OCI-LY1 (cell line): ENCODE measurements around the gene TRIM72.

Source experiments
- H2AFZ ChIP-seq: fragments of 200-600 bp; sonication (generic), shearing (Covaris generic); 2 replicates; pipeline ENCODE4 v1.6.0; 2014; ENCODE audit warnings: antibody characterized with exemption, mild to moderate bottlenecking, low read length
- H3F3A ChIP-seq: fragments of 200-600 bp; sonication (generic), shearing (Covaris generic); 2 replicates; pipeline ENCODE4 v1.6.0; 2014; ENCODE audit warnings: mild to moderate bottlenecking, antibody characterized with exemption, low read length, moderate library complexity; ENCODE audit not compliant: insufficient read depth
- H3K27ac ChIP-seq: fragments of 200-600 bp; sonication (generic); 2 replicates; pipeline ENCODE4 v1.5.1; 2014; ENCODE audit warnings: low read length, mixed run types, mild to moderate bottlenecking, low read depth; ENCODE audit not compliant: poor library complexity, severe bottlenecking
- H3K27me3 ChIP-seq: fragments of 200-600 bp; sonication (generic); 2 replicates; pipeline ENCODE4 v1.6.0; 2014; ENCODE audit warnings: antibody characterized with exemption, mild to moderate bottlenecking, low read length, moderate library complexity; ENCODE audit not compliant: insufficient read depth
- H3K36me3 ChIP-seq: fragments of 200-600 bp; sonication (generic); 2 replicates; pipeline ENCODE4 v1.6.1; 2014; ENCODE audit warnings: mild to moderate bottlenecking, antibody characterized with exemption, low read length, moderate library complexity, mixed read lengths; ENCODE audit not compliant: insufficient read depth
- H3K4me1 ChIP-seq: fragments of 200-600 bp; sonication (generic); 2 replicates; pipeline ENCODE4 v1.5.1; 2014; ENCODE audit warnings: mild to moderate bottlenecking, low read length, moderate library complexity; ENCODE audit not compliant: insufficient read depth, severe bottlenecking
- H3K4me2 ChIP-seq: fragments of 200-600 bp; sonication (generic), shearing (Covaris generic); 2 replicates; pipeline ENCODE4 v1.6.1; 2014; ENCODE audit warnings: low read length
- H3K4me3 ChIP-seq: fragments of 200-600 bp; sonication (generic); 2 replicates; pipeline ENCODE4 v1.5.1; 2014; ENCODE audit warnings: low read length, low read depth, mild to moderate bottlenecking, mixed read lengths; ENCODE audit not compliant: poor library complexity, severe bottlenecking
- H3K79me2 ChIP-seq: fragments of 200-600 bp; shearing (Covaris generic); 2 replicates; pipeline ENCODE4 v1.6.1; 2016; ENCODE audit warnings: mixed run types, low read length, mixed read lengths; ENCODE audit not compliant: insufficient read depth
- H3K9ac ChIP-seq: fragments of 200-600 bp; sonication (generic), shearing (Covaris generic); 2 replicates; pipeline ENCODE4 v1.6.1; 2014; ENCODE audit warnings: mild to moderate bottlenecking, low read length, mixed read lengths
- H3K9me2 ChIP-seq: fragments of 200-600 bp; sonication (generic), shearing (Covaris generic); 2 replicates; pipeline ENCODE4 v1.6.1; 2014; ENCODE audit warnings: low read depth, mild to moderate bottlenecking, low read length, mixed read lengths
- H3K9me3 ChIP-seq: fragments of 200-600 bp; shearing (Covaris generic); 2 replicates; pipeline ENCODE4 v1.6.1; 2014; ENCODE audit warnings: low read length, mixed read lengths
- H4K20me1 ChIP-seq: fragments of 200-600 bp; sonication (generic), shearing (Covaris generic); 2 replicates; pipeline ENCODE4 v1.6.0; 2016; ENCODE audit warnings: mild to moderate bottlenecking, low read length; ENCODE audit not compliant: insufficient read depth
- EZH2 ChIP-seq: fragments of 200-600 bp; sonication (generic), shearing (Covaris generic); IDR thresholded peaks from 2 replicates; pipeline ENCODE4 v1.8.0; 2017; ENCODE audit warnings: borderline replicate concordance, mixed run types, mild to moderate bottlenecking, antibody characterized with exemption, low read length, moderate library complexity, mixed read lengths
- TF ChIP-seq, protein P1 (sequence below): fragments of 200-600 bp; sonication (generic), shearing (Covaris generic); IDR thresholded peaks from 2 replicates; pipeline ENCODE4 v1.5.1; 2017; ENCODE audit warnings: mild to moderate bottlenecking, antibody characterized with exemption, low read length, moderate library complexity, mixed read lengths

TRIM72 gene

GRCh38 chr16:31225193-31225592, 11.3 kb downstream of the TRIM72 start:
- no peaks in the 10 kb centered on the region for H3K9me2 ChIP-seq
- no peak overlapping the region for H3K27ac ChIP-seq
- no peaks in the 10 kb centered on the region for H3K4me1 ChIP-seq
- H2AFZ ChIP-seq, result no peak overlapping the region
- no peaks in the 10 kb centered on the region for H3F3A ChIP-seq
- H3K36me3 ChIP-seq, result no peaks in the 10 kb centered on the region
- no peak for TF ChIP-seq EZH2
- TF ChIP-seq, protein P1, sequence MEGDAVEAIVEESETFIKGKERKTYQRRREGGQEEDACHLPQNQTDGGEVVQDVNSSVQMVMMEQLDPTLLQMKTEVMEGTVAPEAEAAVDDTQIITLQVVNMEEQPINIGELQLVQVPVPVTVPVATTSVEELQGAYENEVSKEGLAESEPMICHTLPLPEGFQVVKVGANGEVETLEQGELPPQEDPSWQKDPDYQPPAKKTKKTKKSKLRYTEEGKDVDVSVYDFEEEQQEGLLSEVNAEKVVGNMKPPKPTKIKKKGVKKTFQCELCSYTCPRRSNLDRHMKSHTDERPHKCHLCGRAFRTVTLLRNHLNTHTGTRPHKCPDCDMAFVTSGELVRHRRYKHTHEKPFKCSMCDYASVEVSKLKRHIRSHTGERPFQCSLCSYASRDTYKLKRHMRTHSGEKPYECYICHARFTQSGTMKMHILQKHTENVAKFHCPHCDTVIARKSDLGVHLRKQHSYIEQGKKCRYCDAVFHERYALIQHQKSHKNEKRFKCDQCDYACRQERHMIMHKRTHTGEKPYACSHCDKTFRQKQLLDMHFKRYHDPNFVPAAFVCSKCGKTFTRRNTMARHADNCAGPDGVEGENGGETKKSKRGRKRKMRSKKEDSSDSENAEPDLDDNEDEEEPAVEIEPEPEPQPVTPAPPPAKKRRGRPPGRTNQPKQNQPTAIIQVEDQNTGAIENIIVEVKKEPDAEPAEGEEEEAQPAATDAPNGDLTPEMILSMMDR, result no peak
- H3K9me3 ChIP-seq, result no peaks in the 10 kb centered on the region
- H3K9ac ChIP-seq, result no peak overlapping the region
- H4K20me1 ChIP-seq, result no peaks in the 10 kb centered on the region
- no peak overlapping the region for H3K4me2 ChIP-seq
- no peaks in the 10 kb centered on the region for H3K79me2 ChIP-seq
- no peak overlapping the region for H3K4me3 ChIP-seq
- no peaks in the 10 kb centered on the region for H3K27me3 ChIP-seq

- no peak overlapping the region for H2AFZ ChIP-seq
- no peak overlapping the region for H3K4me3 ChIP-seq
- no peaks in the 10 kb centered on the region for H3K9me3 ChIP-seq
- no peaks in the 10 kb centered on the region for H3K4me1 ChIP-seq
- H3K27ac ChIP-seq, result no peak overlapping the region
- H3K27me3 ChIP-seq, result no peaks in the 10 kb centered on the region
- H3K9ac ChIP-seq, result no peak overlapping the region
- H3K79me2 ChIP-seq, result no peaks in the 10 kb centered on the region
- no peaks in the 10 kb centered on the region for H4K20me1 ChIP-seq
- H3K36me3 ChIP-seq, result no peaks in the 10 kb centered on the region
- no peak overlapping the region for H3K4me2 ChIP-seq
- H3F3A ChIP-seq, result no peaks in the 10 kb centered on the region
- H3K9me2 ChIP-seq, result no peaks in the 10 kb centered on the region
- TF ChIP-seq, protein P1, result no peak
- no peak for TF ChIP-seq EZH2
Measured at GRCh38 chr16:31228206-31228605, 14.3 kb downstream of the TRIM72 start.

- Histone ChIP-seq H3K27ac (no peak overlapping the region), H2AFZ (no peak overlapping the region), H3K4me3 (no peak overlapping the region), H4K20me1 (no peaks in the 10 kb centered on the region), H3K79me2 (no peaks in the 10 kb centered on the region), H3K9me3 (no peaks in the 10 kb centered on the region), H3K36me3 (no peaks in the 10 kb centered on the region), H3K27me3 (no peaks in the 10 kb centered on the region), H3K4me1 (no peaks in the 10 kb centered on the region), H3K9ac (no peak overlapping the region), H3K9me2 (no peaks in the 10 kb centered on the region), H3F3A (no peaks in the 10 kb centered on the region), H3K4me2 (no peak overlapping the region)
- TF ChIP-seq, protein P1, result no peak
- TF ChIP-seq EZH2, result no peak
Measured at GRCh38 chr16:31229501-31229900, 15.6 kb downstream of the TRIM72 start.
